Fibroblast of skin of scalp (primary cell): ENCODE measurements around the gene NFKB2.

Experiments used
- DNase-seq: peaks from one replicate; pipeline ENCODE4 v3.0.0-alpha.2; 2013

Gene NFKB2

GRCh38 chr10:102394801-102395399 is 605 bp upstream of the NFKB2 start:
- DNase-seq, result no peak

- DNase-seq, result no peak
Observed at GRCh38 chr10:102396317-102396650, 779 bp downstream of the NFKB2 start.

GRCh38 chr10:102396730-102397151 is 1.2 kb downstream of the NFKB2 start:
- no peak for DNase-seq

- DNase-seq, result no peak
Observed at GRCh38 chr10:102397222-102398171, 2.0 kb downstream of the NFKB2 start.

GRCh38 chr10:102398172-102399020 is 2.9 kb downstream of the NFKB2 start:
- no peak for DNase-seq

- peak; percentile 86 for DNase-seq
Observed at GRCh38 chr10:102399217-102400021, 3.9 kb downstream of the NFKB2 start.

GRCh38 chr10:102400076-102400475 is 4.6 kb downstream of the NFKB2 start:
- no peak for DNase-seq

- DNase-seq, result no peak
Observed at GRCh38 chr10:102400598-102401341, 5.3 kb downstream of the NFKB2 start.

GRCh38 chr10:102401342-102401654 is 5.8 kb downstream of the NFKB2 start:
- DNase-seq, result no peak

GRCh38 chr10:102401735-102402511 is 6.4 kb downstream of the NFKB2 start:
- no peak for DNase-seq

- DNase-seq, result no peak
Observed at GRCh38 chr10:102402512-102402896, 7.0 kb downstream of the NFKB2 start.

GRCh38 chr10:102403115-102403514 is 7.6 kb downstream of the NFKB2 start:
- DNase-seq, result no peak

GRCh38 chr10:102404361-102405107 is 9.0 kb downstream of the NFKB2 start:
- no peak for DNase-seq

- no peak for DNase-seq
Observed at GRCh38 chr10:102405108-102405571, 9.6 kb downstream of the NFKB2 start.

GRCh38 chr10:102405632-102406031 is 10.1 kb downstream of the NFKB2 start:
- DNase-seq, result no peak

- DNase-seq, result no peak
Observed at GRCh38 chr10:102406815-102407214, 11.3 kb downstream of the NFKB2 start.

GRCh38 chr10:102407425-102408130 is 12.1 kb downstream of the NFKB2 start:
- no peak for DNase-seq

- DNase-seq, result no peak
Observed at GRCh38 chr10:102408131-102408727, 12.7 kb downstream of the NFKB2 start.
